ENCODE data around the gene AK9. TPM values are rescaled to one million over a fixed set of nuclear protein-coding genes. Genes with fewer than 3 reads are reported as not detected.
"Not testable (repeated sequence)": the region's sequence is repeated elsewhere in the genome, so short reads cannot be mapped to it uniquely, and the experiment has no call there.

Gene AK9
- total RNA-seq, 1 donor, result 3.0 TPM

GRCh38 chr6:109701221-109701620, 10.2 kb upstream of the AK9 start:
- DNase-seq (ENCODE audit: low read depth in 2 of 3, low spot score in 2 of 3), result no peak

GRCh38 chr6:109696355-109696754, 5.4 kb upstream of the AK9 start:
- no peak for DNase-seq (ENCODE audit: low read depth in 2 of 3, low spot score in 2 of 3)

- peak in 1 of 3 donors; percentile 31 for DNase-seq (ENCODE audit: low read depth in 2 of 3, low spot score in 2 of 3)
Measured at GRCh38 chr6:109695468-109695867, 4.5 kb upstream of the AK9 start.

- DNase-seq (ENCODE audit: low read depth in 2 of 3, low spot score in 2 of 3), result no peak
Measured at GRCh38 chr6:109693111-109693510, 2.1 kb upstream of the AK9 start.

- peak in 2 of 3 donors; percentile 46 to 58 for DNase-seq (ENCODE audit: low read depth in 2 of 3, low spot score in 2 of 3)
Measured at GRCh38 chr6:109690373-109690736, 647 bp downstream of the AK9 start.

- no peak for DNase-seq (ENCODE audit: low read depth in 2 of 3, low spot score in 2 of 3)
Measured at GRCh38 chr6:109687271-109687761, 3.7 kb downstream of the AK9 start.

GRCh38 chr6:109686566-109687265, 4.3 kb downstream of the AK9 start:
- DNase-seq (ENCODE audit: low read depth in 2 of 3, low spot score in 2 of 3), result no peak

- DNase-seq (ENCODE audit: low read depth in 2 of 3, low spot score in 2 of 3), result not testable (repeated sequence)
Measured at GRCh38 chr6:109678661-109679505, 12.1 kb downstream of the AK9 start.

GRCh38 chr6:109678240-109678639, 12.8 kb downstream of the AK9 start:
- DNase-seq (ENCODE audit: low read depth in 2 of 3, low spot score in 2 of 3), result no peak

GRCh38 chr6:109676724-109677123, 14.3 kb downstream of the AK9 start:
- DNase-seq (ENCODE audit: low read depth in 2 of 3, low spot score in 2 of 3), result no peak

- no peak for DNase-seq (ENCODE audit: low read depth in 2 of 3, low spot score in 2 of 3)
Measured at GRCh38 chr6:109672839-109673238, 18.2 kb downstream of the AK9 start.

GRCh38 chr6:109672175-109672574, 18.8 kb downstream of the AK9 start:
- DNase-seq (ENCODE audit: low read depth in 2 of 3, low spot score in 2 of 3), result no peak

- DNase-seq (ENCODE audit: low read depth in 2 of 3, low spot score in 2 of 3), result no peak
Measured at GRCh38 chr6:109671733-109672132, 19.3 kb downstream of the AK9 start.

GRCh38 chr6:109669811-109670210, 21.2 kb downstream of the AK9 start:
- DNase-seq (ENCODE audit: low read depth in 2 of 3, low spot score in 2 of 3), result no peak

GRCh38 chr6:109662192-109662591, 28.8 kb downstream of the AK9 start:
- DNase-seq (ENCODE audit: low read depth in 2 of 3, low spot score in 2 of 3), result no peak

GRCh38 chr6:109660526-109661320, 30.3 kb downstream of the AK9 start:
- DNase-seq (ENCODE audit: low read depth in 2 of 3, low spot score in 2 of 3), result no peak

- DNase-seq (ENCODE audit: low read depth in 2 of 3, low spot score in 2 of 3), result no peak
Measured at GRCh38 chr6:109655761-109656262, 35.2 kb downstream of the AK9 start.

- DNase-seq (ENCODE audit: low read depth in 2 of 3, low spot score in 2 of 3), result peak in 1 of 3 donors; percentile 26
Measured at GRCh38 chr6:109653264-109653663, 37.7 kb downstream of the AK9 start.

GRCh38 chr6:109644131-109644530, 46.9 kb downstream of the AK9 start:
- DNase-seq (ENCODE audit: low read depth in 2 of 3, low spot score in 2 of 3), result no peak

- no peak for DNase-seq (ENCODE audit: low read depth in 2 of 3, low spot score in 2 of 3)
Measured at GRCh38 chr6:109632405-109632804, 58.6 kb downstream of the AK9 start.

- DNase-seq (ENCODE audit: low read depth in 2 of 3, low spot score in 2 of 3), result no peak
Measured at GRCh38 chr6:109631403-109631802, 59.6 kb downstream of the AK9 start.
